ENCODE data around the gene DDX54. TPM values are rescaled to one million over a fixed set of nuclear protein-coding genes. Genes with fewer than 3 reads are reported as not detected.

Gene DDX54
- total RNA-seq, 2 donors from 2014 or later: 35.1 to 38.0 TPM

DNA sequence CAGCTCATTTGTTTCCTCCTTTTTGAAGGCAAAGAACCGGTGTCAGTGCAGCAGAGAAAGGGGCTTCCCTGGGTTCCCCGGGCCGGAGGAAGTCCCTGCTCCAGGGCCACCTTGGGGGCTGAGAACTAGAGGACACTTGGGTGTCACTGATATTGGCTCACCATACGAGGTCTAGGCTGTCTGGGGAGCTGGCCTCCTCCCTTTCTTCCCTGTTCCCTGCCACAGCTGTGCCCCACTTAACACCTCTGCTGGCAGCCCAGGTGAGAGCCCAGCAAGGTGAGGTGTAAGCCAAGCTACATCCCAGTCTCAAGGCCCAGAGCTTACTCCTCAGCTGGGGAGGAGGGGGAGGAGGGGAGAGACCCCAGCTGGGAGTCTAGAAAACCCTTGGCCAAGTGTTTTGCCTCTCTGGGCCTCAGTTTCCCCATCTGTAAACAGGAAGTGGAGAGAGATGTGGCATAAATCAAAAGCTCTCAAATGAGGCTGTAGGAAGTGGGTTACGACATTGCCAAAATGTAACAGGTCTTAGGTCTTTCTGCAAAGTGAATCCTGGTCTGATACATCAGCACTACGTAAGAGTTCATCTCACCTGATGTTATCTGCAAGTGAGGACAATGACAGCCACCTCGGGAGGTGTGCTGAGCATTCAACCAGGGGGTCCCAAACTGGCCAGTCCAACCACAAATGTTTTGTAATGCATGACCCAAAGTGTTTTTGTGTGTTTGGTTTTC is 75.2 kb downstream of the DDX54 start:
- no peak for DNase-seq (ENCODE audit: low spot score)
- Histone ChIP-seq H3K9me3 (no peaks in the 10 kb centered on the region), H3K36me3 (no peaks in the 10 kb centered on the region), H3K27me3 (no peaks in the 10 kb centered on the region), H3K4me1 (no peaks in the 10 kb centered on the region), H3K4me3 (no peak overlapping the region), H3K27ac (no peak overlapping the region)
- TF ChIP-seq, protein P1, sequence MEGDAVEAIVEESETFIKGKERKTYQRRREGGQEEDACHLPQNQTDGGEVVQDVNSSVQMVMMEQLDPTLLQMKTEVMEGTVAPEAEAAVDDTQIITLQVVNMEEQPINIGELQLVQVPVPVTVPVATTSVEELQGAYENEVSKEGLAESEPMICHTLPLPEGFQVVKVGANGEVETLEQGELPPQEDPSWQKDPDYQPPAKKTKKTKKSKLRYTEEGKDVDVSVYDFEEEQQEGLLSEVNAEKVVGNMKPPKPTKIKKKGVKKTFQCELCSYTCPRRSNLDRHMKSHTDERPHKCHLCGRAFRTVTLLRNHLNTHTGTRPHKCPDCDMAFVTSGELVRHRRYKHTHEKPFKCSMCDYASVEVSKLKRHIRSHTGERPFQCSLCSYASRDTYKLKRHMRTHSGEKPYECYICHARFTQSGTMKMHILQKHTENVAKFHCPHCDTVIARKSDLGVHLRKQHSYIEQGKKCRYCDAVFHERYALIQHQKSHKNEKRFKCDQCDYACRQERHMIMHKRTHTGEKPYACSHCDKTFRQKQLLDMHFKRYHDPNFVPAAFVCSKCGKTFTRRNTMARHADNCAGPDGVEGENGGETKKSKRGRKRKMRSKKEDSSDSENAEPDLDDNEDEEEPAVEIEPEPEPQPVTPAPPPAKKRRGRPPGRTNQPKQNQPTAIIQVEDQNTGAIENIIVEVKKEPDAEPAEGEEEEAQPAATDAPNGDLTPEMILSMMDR (IDR thresholded peaks at IDR 0.05): no peak

DNA sequence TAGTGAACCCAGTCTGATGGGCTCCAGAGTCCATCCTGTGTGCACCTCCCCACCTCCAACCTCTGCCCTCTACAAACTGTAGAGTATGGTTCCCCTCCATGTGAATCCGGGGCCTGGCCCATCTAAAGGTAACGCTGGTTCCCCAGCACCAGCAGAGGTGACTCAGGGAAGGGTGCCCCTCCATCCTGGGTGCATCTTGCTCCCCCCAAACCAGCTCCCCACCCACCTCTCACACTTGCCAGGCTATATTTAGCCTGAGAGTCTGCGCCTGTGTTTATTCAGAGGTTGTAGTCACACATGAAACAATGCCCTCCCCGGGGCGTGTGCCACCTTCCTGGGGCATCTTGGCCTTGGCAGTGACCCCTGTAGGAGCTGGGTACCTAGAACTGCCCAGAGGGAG is 75.9 kb downstream of the DDX54 start:
- H3K27me3 ChIP-seq: no peaks in the 10 kb centered on the region
- no peaks in the 10 kb centered on the region for H3K4me1 ChIP-seq
- no peaks in the 10 kb centered on the region for H3K36me3 ChIP-seq
- no peak overlapping the region for H3K4me3 ChIP-seq
- no peaks in the 10 kb centered on the region for H3K9me3 ChIP-seq
- DNase-seq (ENCODE audit: low spot score): no peak
- H3K27ac ChIP-seq: no peak overlapping the region
- TF ChIP-seq, protein P1 (IDR thresholded peaks at IDR 0.05): no peak

DNA sequence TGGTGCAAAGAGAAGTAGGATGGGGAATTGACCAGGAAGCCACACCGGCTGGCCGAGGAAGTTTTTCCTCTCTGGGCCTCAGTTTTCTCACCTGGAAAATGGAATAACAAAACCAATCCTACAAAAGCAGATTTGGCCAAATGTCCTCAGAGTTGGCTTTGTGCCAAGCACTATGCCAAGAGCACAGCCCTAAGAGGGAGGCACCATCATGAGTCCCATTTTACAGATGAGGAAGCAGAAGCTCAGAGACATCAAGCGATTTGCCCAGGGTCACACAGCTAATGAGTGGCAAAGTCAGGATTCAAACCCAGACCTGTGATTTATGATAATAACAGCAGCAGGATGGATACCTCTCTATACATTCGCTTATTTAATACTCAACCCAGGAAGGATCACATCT is 77.0 kb downstream of the DDX54 start:
- H3K9me3 ChIP-seq: no peaks in the 10 kb centered on the region
- H3K36me3 ChIP-seq: no peaks in the 10 kb centered on the region
- H3K4me1 ChIP-seq: peaks cover 0 to 4% of the 10 kb centered on the region in 2 donors
- TF ChIP-seq, protein P1 (IDR thresholded peaks at IDR 0.05): no peak
- H3K27ac ChIP-seq: no peak overlapping the region
- DNase-seq (ENCODE audit: low spot score): no peak
- H3K4me3 ChIP-seq: no peak overlapping the region
- no peaks in the 10 kb centered on the region for H3K27me3 ChIP-seq

Small RNA genes lying within 50 kb of the gene (microRNA-seq; reads per million reads assigned to microRNA genes)
- 0 reads per million in 2 donors for gene MIR7106 (ENCODE audit: borderline number of aligned reads in 2 of 2, borderline replicate concordance in 1 of 2)

Other genes with a start within 250 kb of the DDX54 start
- gene OAS3, start 247.0 kb downstream of the DDX54 start, total RNA-seq: 1 to 10 TPM; 2.7 to 5.8 TPM
- 1 to 10 TPM; 6.0 to 6.8 TPM for gene OAS2, start 207.0 kb downstream of the DDX54 start, total RNA-seq
- 1 to 10 TPM; 1.2 to 4.0 TPM for gene DTX1, start 128.7 kb downstream of the DDX54 start, total RNA-seq
- gene RASAL1, start 49.7 kb downstream of the DDX54 start, total RNA-seq: not detected
- gene CFAP73, start 35.8 kb downstream of the DDX54 start, total RNA-seq: not detected
- 10 to 100 TPM; 18.2 to 25.4 TPM for gene RITA1, start 243 bp upstream of the DDX54 start, total RNA-seq
- 10 to 100 TPM; 57.3 to 58.7 TPM for gene TPCN1, start 36.0 kb upstream of the DDX54 start, total RNA-seq
- gene SLC8B1, start 149.6 kb upstream of the DDX54 start, total RNA-seq: 10 to 100 TPM; 17.1 to 18.8 TPM
- gene PLBD2, start 173.1 kb upstream of the DDX54 start, total RNA-seq: 10 to 100 TPM; 38.2 to 43.0 TPM
- 1 to 10 TPM in 1 of 2 donors, not detected in 1; 1.3 TPM for gene SDS, start 218.4 kb upstream of the DDX54 start, total RNA-seq
- gene SDSL, start 236.9 kb upstream of the DDX54 start, total RNA-seq: 1 to 10 TPM; 2.8 to 5.5 TPM